GM12878 (cell line): ENCODE results near the gene FCAMR. TPM values are rescaled to one million over a fixed set of nuclear protein-coding genes. Genes with fewer than 3 reads are reported as not detected.

Experiments
- ATAC-seq: fragments of 200-7000 bp; cut with Tn5 transposase; 3 replicates; pipeline ENCODE4 v1.9.1; 2020; ENCODE audit warnings: mild to moderate bottlenecking, moderate library complexity
- BruUV-seq: library from RNA; stranded (reverse); fragments of 400-500 nt; replicated peaks from 2 replicates; lab custom pipeline; 2021; lab: Mats Ljungman, UMichigan
- CTCF ChIA-PET: fragments of 300-600 bp; sonication (Branson Sonifier 250); formaldehyde crosslinking; extraction: SDS; loops from one replicate; lab custom pipeline; 2021; ENCODE audit warnings: inconsistent platforms; lab: Yijun Ruan, JAX
- POLR2A ChIA-PET: fragments of 350-600 bp; formaldehyde crosslinking; extraction: SDS; loops from one replicate; lab custom pipeline; 2021; ENCODE audit warnings: inconsistent platforms; lab: Charles Lee
- RAD21 ChIA-PET: fragments of 300-600 bp; sonication (Branson Sonifier 250); formaldehyde crosslinking; loops from one replicate; lab custom pipeline; 2023; ENCODE audit warnings: antibody characterized with exemption; ENCODE audit not compliant: unreplicated experiment; lab: Charles Lee
- SMC1A ChIA-PET: fragments of 300-600 bp; sonication (Branson Sonifier 250); formaldehyde crosslinking; loops from one replicate; lab custom pipeline; 2023; ENCODE audit not compliant: unreplicated experiment, uncharacterized antibody; lab: Charles Lee
- DNase-seq: peaks from one replicate; pipeline ENCODE4 v3.0.0-alpha.2; 2011; ENCODE audit warnings: low read depth, low spot score
- FAIRE-seq: peaks from 3 replicates; lab custom pipeline; 2011; peaks lifted over from hg19 to GRCh38; lab: Jason Lieb, UNC
- H2AFZ ChIP-seq: 2 replicates; pipeline ENCODE4 v1.6.0; 2011; ENCODE audit warnings: low read depth, low read length, control low read depth; ENCODE audit not compliant: control insufficient read depth
- H3K27ac ChIP-seq: 2 replicates; pipeline ENCODE4 v1.5.1; 2011; ENCODE audit warnings: control low read depth; ENCODE audit not compliant: control insufficient read depth, insufficient read depth
- H3K27me3 ChIP-seq, 2 experiments: replicated peaks in 1 of 2; 2 replicates each; pipeline versions ENCODE4 v1.6.0 to v1.6.1; 2011; ENCODE audit warnings: low read length in 1 of 2; ENCODE audit not compliant: control insufficient read depth in 2 of 2, insufficient read depth in 2 of 2
- H3K36me3 ChIP-seq, 2 experiments: 2 replicates each; pipeline ENCODE4 v1.5.1; 2011; ENCODE audit warnings: low read length in 1 of 2; ENCODE audit not compliant: control insufficient read depth in 2 of 2, insufficient read depth in 2 of 2
- H3K4me1 ChIP-seq: 2 replicates; pipeline ENCODE4 v1.6.1; 2011; ENCODE audit warnings: mild to moderate bottlenecking, low read length, moderate library complexity, mixed read lengths; ENCODE audit not compliant: control insufficient read depth, insufficient read depth
- H3K4me2 ChIP-seq: 2 replicates; pipeline ENCODE4 v1.6.0; 2011; ENCODE audit warnings: control low read depth; ENCODE audit not compliant: control insufficient read depth, insufficient read depth
- H3K4me3 ChIP-seq: fragments of 200-600 bp; sonication (generic); 2 replicates; pipeline ENCODE4 v1.5.1; 2016
- H3K79me2 ChIP-seq: 2 replicates; pipeline ENCODE4 v1.6.0; 2011; ENCODE audit warnings: low read length; ENCODE audit not compliant: control insufficient read depth, insufficient read depth
- H3K9ac ChIP-seq: 2 replicates; pipeline ENCODE4 v1.8.0; 2011; ENCODE audit warnings: low read length, control low read depth, mixed read lengths; ENCODE audit not compliant: control insufficient read depth, insufficient read depth
- H3K9me3 ChIP-seq: replicated peaks from 3 replicates; pipeline ENCODE4 v1.5.1; 2011; ENCODE audit warnings: mild to moderate bottlenecking, low read length; ENCODE audit not compliant: control insufficient read depth, insufficient read depth
- H4K20me1 ChIP-seq: 2 replicates; pipeline ENCODE4 v1.6.0; 2011; ENCODE audit not compliant: control insufficient read depth, insufficient read depth
- CREM ChIP-seq: IDR thresholded peaks from 2 replicates; pipeline ENCODE4 v1.6.1; 2014; ENCODE audit warnings: antibody characterized with exemption, low read depth
- HDAC2 ChIP-seq: fragments of 200-600 bp; sonication (generic); IDR thresholded peaks from 2 replicates; pipeline ENCODE4 v1.6.1; 2017
- KAT2A ChIP-seq: conservative IDR thresholded peaks from 2 replicates; pipeline ENCODE4 v1.6.1; 2011; ENCODE audit warnings: low read depth, low read length; ENCODE audit not compliant: control insufficient read depth
- POLR2AphosphoS2 ChIP-seq: IDR thresholded peaks from 2 replicates; pipeline ENCODE4 v1.6.1; 2011; ENCODE audit warnings: low read depth, mild to moderate bottlenecking, low read length, improper control_type of control experiment, moderate library complexity
- SMAD1 ChIP-seq: fragments of 450-650 bp; IDR thresholded peaks from 2 replicates; pipeline ENCODE4 v1.6.1; 2018; ENCODE audit warnings: mild to moderate bottlenecking, low read depth; ENCODE audit not compliant: partially characterized antibody
- SMC3 ChIP-seq: IDR thresholded peaks from 2 replicates; pipeline ENCODE4 v1.6.1; 2011; ENCODE audit warnings: low read length, improper control_type of control experiment, borderline replicate concordance
- SP1 ChIP-seq: IDR thresholded peaks from one replicate; pipeline ENCODE4 v1.6.1; 2011; ENCODE audit warnings: low read depth, low read length
- SUPT20H ChIP-seq: IDR thresholded peaks from 2 replicates; pipeline ENCODE4 v1.6.1; 2011; ENCODE audit warnings: low read depth, mild to moderate bottlenecking, low read length, moderate library complexity, borderline replicate concordance; ENCODE audit not compliant: control insufficient read depth
- TCF7 ChIP-seq: IDR thresholded peaks from 2 replicates; pipeline ENCODE4 v1.6.1; 2014; ENCODE audit warnings: antibody characterized with exemption, borderline replicate concordance
- WGBS: methylation state at CpG from one replicate; pipeline ENCODE4 v1.1.6; 2016; ENCODE audit warnings: low lambda C conversion rate; ENCODE audit not compliant: insufficient replicate concordance, insufficient coverage; ENCODE audit errors: missing lambda C conversion rate; 5-methylcytosine and 5-hydroxymethylcytosine counted together
- in situ Hi-C: fragments of 300-500 bp; cut with MboI; formaldehyde crosslinking; loops from 9 replicates; pipeline ENCODE4 v1.14.3; 2018; ENCODE audit warnings: mixed read lengths
- intact Hi-C: fragments of 100-400 bp; cut with micrococcal nuclease; formaldehyde crosslinking; loops from one replicate; pipeline ENCODE4 v1.14.2; 2022; ENCODE audit not compliant: unreplicated experiment
- polyA plus RNA-seq, 11 experiments: library from polyadenylated mRNA; depleted of rRNA in 4 of 11; unstranded in 6 of 11; stranded (reverse) in 5 of 11; fragments of >200 nt; fragmentation: Nextera tagmentation in 4 of 11; fragmentation: Illumina TruSeq in 1 of 11; extraction: Ambion mirVana in 4 of 11; extraction: Trizol in 1 of 11; gene quantifications; 1 replicate in 1 of 11; 2 replicates in 10 of 11; pipeline versions ENCODE4 v1.2.1 to v1.2.3, GENCODE V29; 2011 to 2016; ENCODE audit warnings: inconsistent platforms in 2 of 11, missing spikeins in 2 of 11, low read depth in 1 of 11
- total RNA-seq, 4 experiments: library from RNA; depleted of rRNA in 3 of 4; stranded (reverse); fragments of >200 nt in 3 of 4; fragmentation: Illumina TruSeq in 1 of 4; extraction: Trizol in 1 of 4; gene quantifications; 2 replicates each; pipeline versions ENCODE4 v1.2.1 to v1.2.3, GENCODE V29; 2013 to 2021
- TF ChIP-seq, protein P1 (sequence below): IDR thresholded peaks from 2 replicates; pipeline ENCODE4 v1.6.1; 2012; ENCODE audit warnings: improper control_type of control experiment, low read depth, low read length; ENCODE audit not compliant: insufficient replicate concordance
- TF ChIP-seq, protein P2 (sequence below): fragments of 450-650 bp; IDR thresholded peaks from 2 replicates; pipeline ENCODE4 v1.6.1; 2017; ENCODE audit warnings: borderline replicate concordance
- TF ChIP-seq, protein P3 (sequence below), 3 experiments: IDR thresholded peaks in 2 of 3; conservative IDR thresholded peaks in 1 of 3; 2 replicates each; pipeline ENCODE4 v1.5.1; 2011; ENCODE audit warnings: low read depth in 3 of 3, low read length in 3 of 3, mild to moderate bottlenecking in 3 of 3, control low read depth in 2 of 3, moderate library complexity in 2 of 3, inconsistent platforms in 1 of 3, mixed read lengths in 1 of 3; ENCODE audit not compliant: control insufficient read depth in 2 of 3, insufficient read depth in 1 of 3; ENCODE audit errors: extremely low read depth in 1 of 3
- TF ChIP-seq, protein P4 (sequence below): fragments of 450-650 bp; IDR thresholded peaks from 2 replicates; pipeline ENCODE4 v1.6.1; 2017; ENCODE audit warnings: mild to moderate bottlenecking

The FCAMR gene
- total and polyA plus RNA-seq, 10 of the 15 experiments (the other 5 are each of a cell fraction or from before 2014, with no cell fraction given) = 0.04 to 0.15 (median 0.06) TPM; not detected in 3

DNA sequence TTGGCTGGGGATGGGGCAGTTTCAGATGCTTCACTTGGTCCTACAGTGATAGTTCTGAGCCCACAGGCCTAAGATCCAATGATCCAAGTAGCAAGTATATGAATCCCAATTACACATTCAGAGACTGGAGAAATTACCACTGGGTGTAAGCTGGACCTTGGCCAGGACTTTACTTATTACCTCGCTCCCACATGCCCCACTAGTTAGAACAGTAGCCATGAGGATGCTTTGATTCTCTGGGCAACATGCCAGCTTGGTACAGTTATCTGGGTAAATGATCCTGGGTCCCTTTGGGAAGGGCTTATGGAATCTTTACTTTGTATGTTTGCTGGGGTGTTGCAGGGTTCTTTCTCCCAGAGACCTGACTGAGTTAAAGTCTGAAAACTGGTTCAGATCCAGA, 5.0 kb upstream of the FCAMR start:
- intact Hi-C loops = no loop called here
- ChIA-PET SMC1A (no interaction called here), RAD21 (interaction anchor here (2.3 kb wide), 1 partner anchor 63 kb away, joined by 7 read pairs; no protein-coding TSS in a partner anchor), POLR2A (interaction anchor here (0.6 kb wide), 1 partner anchor 49 kb away, joined by 3 read pairs; no protein-coding TSS in a partner anchor), CTCF (interaction anchor here (1.3 to 12.2 kb wide), 4 partner anchors 41 to 344 kb away, joined by 3 to 314 read pairs (median 152); no protein-coding TSS in a partner anchor)
- no peak overlapping the region for H3K9ac ChIP-seq
- no peak overlapping the region for H3K4me3 ChIP-seq
- no peaks in the 10 kb centered on the region for H3K36me3 ChIP-seq
- H3K4me1 ChIP-seq = peaks cover 12% of the 10 kb centered on the region
- no peaks in the 10 kb centered on the region for H4K20me1 ChIP-seq
- WGBS = 100% methylated on average over 1 of the region's 1 CpG
- ATAC-seq = no peak
- no peak overlapping the region for H3K27ac ChIP-seq
- no peak for DNase-seq
- no peak overlapping the region for H3K4me2 ChIP-seq
- no peaks in the 10 kb centered on the region for H3K27me3 ChIP-seq
- no peak for FAIRE-seq
- no peaks in the 10 kb centered on the region for H3K79me2 ChIP-seq
- no peaks in the 10 kb centered on the region for H3K9me3 ChIP-seq
- H2AFZ ChIP-seq = no peak overlapping the region
- no TSS peak for BruUV-seq
- in situ Hi-C loops = loop anchor here (5.0 kb wide), 1 partner anchor 248 kb away; no protein-coding TSS in a partner anchor
- TF ChIP-seq SP1 = no peak
- TF ChIP-seq SMAD1 = no peak
- no peak for TF ChIP-seq HDAC2
- no peak for TF ChIP-seq POLR2AphosphoS2
- TF ChIP-seq SUPT20H = no peak
- TF ChIP-seq, protein P1, sequence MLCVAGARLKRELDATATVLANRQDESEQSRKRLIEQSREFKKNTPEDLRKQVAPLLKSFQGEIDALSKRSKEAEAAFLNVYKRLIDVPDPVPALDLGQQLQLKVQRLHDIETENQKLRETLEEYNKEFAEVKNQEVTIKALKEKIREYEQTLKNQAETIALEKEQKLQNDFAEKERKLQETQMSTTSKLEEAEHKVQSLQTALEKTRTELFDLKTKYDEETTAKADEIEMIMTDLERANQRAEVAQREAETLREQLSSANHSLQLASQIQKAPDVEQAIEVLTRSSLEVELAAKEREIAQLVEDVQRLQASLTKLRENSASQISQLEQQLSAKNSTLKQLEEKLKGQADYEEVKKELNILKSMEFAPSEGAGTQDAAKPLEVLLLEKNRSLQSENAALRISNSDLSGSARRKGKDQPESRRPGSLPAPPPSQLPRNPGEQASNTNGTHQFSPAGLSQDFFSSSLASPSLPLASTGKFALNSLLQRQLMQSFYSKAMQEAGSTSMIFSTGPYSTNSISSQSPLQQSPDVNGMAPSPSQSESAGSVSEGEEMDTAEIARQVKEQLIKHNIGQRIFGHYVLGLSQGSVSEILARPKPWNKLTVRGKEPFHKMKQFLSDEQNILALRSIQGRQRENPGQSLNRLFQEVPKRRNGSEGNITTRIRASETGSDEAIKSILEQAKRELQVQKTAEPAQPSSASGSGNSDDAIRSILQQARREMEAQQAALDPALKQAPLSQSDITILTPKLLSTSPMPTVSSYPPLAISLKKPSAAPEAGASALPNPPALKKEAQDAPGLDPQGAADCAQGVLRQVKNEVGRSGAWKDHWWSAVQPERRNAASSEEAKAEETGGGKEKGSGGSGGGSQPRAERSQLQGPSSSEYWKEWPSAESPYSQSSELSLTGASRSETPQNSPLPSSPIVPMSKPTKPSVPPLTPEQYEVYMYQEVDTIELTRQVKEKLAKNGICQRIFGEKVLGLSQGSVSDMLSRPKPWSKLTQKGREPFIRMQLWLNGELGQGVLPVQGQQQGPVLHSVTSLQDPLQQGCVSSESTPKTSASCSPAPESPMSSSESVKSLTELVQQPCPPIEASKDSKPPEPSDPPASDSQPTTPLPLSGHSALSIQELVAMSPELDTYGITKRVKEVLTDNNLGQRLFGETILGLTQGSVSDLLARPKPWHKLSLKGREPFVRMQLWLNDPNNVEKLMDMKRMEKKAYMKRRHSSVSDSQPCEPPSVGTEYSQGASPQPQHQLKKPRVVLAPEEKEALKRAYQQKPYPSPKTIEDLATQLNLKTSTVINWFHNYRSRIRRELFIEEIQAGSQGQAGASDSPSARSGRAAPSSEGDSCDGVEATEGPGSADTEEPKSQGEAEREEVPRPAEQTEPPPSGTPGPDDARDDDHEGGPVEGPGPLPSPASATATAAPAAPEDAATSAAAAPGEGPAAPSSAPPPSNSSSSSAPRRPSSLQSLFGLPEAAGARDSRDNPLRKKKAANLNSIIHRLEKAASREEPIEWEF = no peak
- TF ChIP-seq, protein P2, sequence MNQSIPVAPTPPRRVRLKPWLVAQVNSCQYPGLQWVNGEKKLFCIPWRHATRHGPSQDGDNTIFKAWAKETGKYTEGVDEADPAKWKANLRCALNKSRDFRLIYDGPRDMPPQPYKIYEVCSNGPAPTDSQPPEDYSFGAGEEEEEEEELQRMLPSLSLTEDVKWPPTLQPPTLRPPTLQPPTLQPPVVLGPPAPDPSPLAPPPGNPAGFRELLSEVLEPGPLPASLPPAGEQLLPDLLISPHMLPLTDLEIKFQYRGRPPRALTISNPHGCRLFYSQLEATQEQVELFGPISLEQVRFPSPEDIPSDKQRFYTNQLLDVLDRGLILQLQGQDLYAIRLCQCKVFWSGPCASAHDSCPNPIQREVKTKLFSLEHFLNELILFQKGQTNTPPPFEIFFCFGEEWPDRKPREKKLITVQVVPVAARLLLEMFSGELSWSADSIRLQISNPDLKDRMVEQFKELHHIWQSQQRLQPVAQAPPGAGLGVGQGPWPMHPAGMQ = no peak
- TF ChIP-seq KAT2A = no peak
- no peak for TF ChIP-seq TCF7
- no peak for TF ChIP-seq CREM
- no peak for TF ChIP-seq SMC3
- TF ChIP-seq, protein P3, sequence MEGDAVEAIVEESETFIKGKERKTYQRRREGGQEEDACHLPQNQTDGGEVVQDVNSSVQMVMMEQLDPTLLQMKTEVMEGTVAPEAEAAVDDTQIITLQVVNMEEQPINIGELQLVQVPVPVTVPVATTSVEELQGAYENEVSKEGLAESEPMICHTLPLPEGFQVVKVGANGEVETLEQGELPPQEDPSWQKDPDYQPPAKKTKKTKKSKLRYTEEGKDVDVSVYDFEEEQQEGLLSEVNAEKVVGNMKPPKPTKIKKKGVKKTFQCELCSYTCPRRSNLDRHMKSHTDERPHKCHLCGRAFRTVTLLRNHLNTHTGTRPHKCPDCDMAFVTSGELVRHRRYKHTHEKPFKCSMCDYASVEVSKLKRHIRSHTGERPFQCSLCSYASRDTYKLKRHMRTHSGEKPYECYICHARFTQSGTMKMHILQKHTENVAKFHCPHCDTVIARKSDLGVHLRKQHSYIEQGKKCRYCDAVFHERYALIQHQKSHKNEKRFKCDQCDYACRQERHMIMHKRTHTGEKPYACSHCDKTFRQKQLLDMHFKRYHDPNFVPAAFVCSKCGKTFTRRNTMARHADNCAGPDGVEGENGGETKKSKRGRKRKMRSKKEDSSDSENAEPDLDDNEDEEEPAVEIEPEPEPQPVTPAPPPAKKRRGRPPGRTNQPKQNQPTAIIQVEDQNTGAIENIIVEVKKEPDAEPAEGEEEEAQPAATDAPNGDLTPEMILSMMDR (IDR thresholded peaks at IDR 0.05 in 2 of 3, conservative IDR thresholded peaks at IDR 0.05 in 1 of 3; ENCODE audit: control insufficient read depth in 2 of 3, extremely low read depth in 1 of 3, insufficient read depth in 1 of 3, low read depth in 3 of 3, low read length in 3 of 3) = no peak
- TF ChIP-seq, protein P4, sequence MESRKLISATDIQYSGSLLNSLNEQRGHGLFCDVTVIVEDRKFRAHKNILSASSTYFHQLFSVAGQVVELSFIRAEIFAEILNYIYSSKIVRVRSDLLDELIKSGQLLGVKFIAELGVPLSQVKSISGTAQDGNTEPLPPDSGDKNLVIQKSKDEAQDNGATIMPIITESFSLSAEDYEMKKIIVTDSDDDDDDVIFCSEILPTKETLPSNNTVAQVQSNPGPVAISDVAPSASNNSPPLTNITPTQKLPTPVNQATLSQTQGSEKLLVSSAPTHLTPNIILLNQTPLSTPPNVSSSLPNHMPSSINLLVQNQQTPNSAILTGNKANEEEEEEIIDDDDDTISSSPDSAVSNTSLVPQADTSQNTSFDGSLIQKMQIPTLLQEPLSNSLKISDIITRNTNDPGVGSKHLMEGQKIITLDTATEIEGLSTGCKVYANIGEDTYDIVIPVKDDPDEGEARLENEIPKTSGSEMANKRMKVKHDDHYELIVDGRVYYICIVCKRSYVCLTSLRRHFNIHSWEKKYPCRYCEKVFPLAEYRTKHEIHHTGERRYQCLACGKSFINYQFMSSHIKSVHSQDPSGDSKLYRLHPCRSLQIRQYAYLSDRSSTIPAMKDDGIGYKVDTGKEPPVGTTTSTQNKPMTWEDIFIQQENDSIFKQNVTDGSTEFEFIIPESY = no peak
